Progenitor cell of endocrine pancreas (in vitro differentiated cells): ENCODE results near the gene STT3B. TPM values are rescaled to one million over a fixed set of nuclear protein-coding genes. Genes with fewer than 3 reads are reported as not detected.
A peak's percentile ranks its signal among the peaks of the same experiment; 100 is the strongest.

Source experiments
- DNase-seq: peaks from one replicate; pipeline ENCODE4 v3.0.0; 2021; ENCODE audit warnings: low spot score; ENCODE audit not compliant: unreplicated experiment
- H3K27ac Mint-ChIP-seq: 2 replicates; pipeline ENCODE4 v1.8.0; 2021; ENCODE audit warnings: mild to moderate bottlenecking, moderate library complexity, mixed read lengths
- H3K27me3 Mint-ChIP-seq: 2 replicates; pipeline ENCODE4 v1.8.0; 2021; ENCODE audit warnings: mixed read lengths
- H3K36me3 Mint-ChIP-seq: 2 replicates; pipeline ENCODE4 v1.8.0; 2022; ENCODE audit warnings: mixed read lengths; ENCODE audit not compliant: insufficient read depth
- H3K4me1 Mint-ChIP-seq: 2 replicates; pipeline ENCODE4 v1.8.0; 2021; ENCODE audit warnings: low read depth, mixed read lengths
- H3K4me3 Mint-ChIP-seq: 2 replicates; pipeline ENCODE4 v1.8.0; 2021; ENCODE audit warnings: low read depth, mild to moderate bottlenecking, moderate library complexity, mixed read lengths
- H3K9me3 Mint-ChIP-seq: 2 replicates; pipeline ENCODE4 v1.8.0; 2021; ENCODE audit warnings: low read depth, mixed read lengths
- CTCF ChIP-seq: fragments of 200-600 bp; sonication (generic); IDR thresholded peaks from one replicate; pipeline ENCODE4 v1.5.0; 2021; ENCODE audit warnings: antibody characterized with exemption, mild to moderate bottlenecking; ENCODE audit not compliant: unreplicated experiment
- total RNA-seq: library from RNA; stranded (reverse); gene quantifications from 2 replicates; pipeline ENCODE4 v1.2.1, GENCODE V29; 2021

Gene STT3B
- total RNA-seq, 1 donor from 2014 or later, result 154 TPM

DNA sequence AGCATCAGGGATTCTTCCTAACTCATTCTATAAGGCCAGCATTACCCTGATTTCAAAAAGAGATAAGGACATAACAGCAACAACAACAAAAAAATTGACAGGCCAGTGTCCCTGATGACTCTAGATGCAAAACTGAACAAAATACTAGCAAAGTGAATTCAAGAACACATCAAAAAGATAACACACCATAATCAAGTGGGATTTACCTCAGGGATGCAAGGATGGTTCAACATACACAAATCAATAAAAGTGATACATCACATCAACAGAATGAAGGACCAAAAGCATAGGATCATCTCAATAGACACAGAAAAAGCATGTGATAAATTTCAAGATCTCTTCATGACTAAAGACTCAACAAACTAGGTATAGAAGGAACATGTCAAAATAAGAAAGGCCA is 119.6 kb downstream of the STT3B start:
- Mint-ChIP-seq H3K36me3 (peaks cover 79% of the 10 kb centered on the region), H3K4me3 (no peak overlapping the region), H3K27me3 (no peaks in the 10 kb centered on the region), H3K27ac (no peak overlapping the region), H3K9me3 (peaks cover 84% of the 10 kb centered on the region), H3K4me1 (no peaks in the 10 kb centered on the region)
- no peak for TF ChIP-seq CTCF
- DNase-seq, result no peak

DNA sequence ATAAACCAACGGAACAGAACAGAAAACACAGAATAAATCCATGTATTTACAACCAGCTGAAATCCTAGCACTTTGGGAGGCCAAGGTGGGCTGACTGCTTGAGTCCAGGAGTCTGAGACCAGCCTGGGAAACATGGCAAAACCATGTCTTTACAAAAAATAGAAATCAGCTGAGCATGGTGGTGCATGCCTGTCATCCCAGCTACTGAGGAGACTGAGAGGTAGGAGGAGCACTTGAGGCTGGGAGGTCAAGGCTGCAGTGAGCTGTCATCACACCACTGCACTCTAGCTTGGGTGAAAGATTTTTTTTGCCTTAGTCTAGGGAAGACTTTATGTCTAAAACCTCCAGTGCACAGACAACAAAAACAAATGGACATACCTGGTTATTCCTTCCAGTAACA is 120.7 kb downstream of the STT3B start:
- Mint-ChIP-seq H3K4me1 (no peaks in the 10 kb centered on the region), H3K9me3 (peaks cover 90% of the 10 kb centered on the region), H3K27ac (peak overlapping the region; percentile 63), H3K4me3 (no peak overlapping the region), H3K36me3 (peaks cover 78% of the 10 kb centered on the region), H3K27me3 (no peaks in the 10 kb centered on the region)
- no peak for DNase-seq
- TF ChIP-seq CTCF, result no peak

DNA sequence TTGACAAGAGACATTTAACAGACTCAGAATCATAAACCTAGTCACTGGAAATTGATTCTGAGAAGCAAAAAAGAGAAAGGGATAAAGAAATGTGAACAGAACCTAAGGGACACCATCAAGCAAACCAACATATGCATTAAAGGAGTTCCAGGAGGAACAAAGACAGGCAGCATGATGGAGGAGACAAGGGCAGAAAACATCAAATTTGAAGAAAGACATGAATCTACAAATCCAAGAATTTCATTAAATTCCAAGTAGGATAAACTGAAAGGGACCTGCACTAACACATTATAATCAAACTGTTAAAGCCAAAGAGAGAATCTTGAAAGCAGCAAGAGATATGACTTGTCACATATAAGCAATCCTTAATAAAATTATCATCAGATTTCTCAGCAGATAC is 122.3 kb downstream of the STT3B start:
- DNase-seq, result no peak
- TF ChIP-seq CTCF, result no peak
- peaks cover 83% of the 10 kb centered on the region for H3K9me3 Mint-ChIP-seq
- peaks cover 71% of the 10 kb centered on the region for H3K36me3 Mint-ChIP-seq
- H3K4me3 Mint-ChIP-seq, result no peak overlapping the region
- no peaks in the 10 kb centered on the region for H3K27me3 Mint-ChIP-seq
- no peaks in the 10 kb centered on the region for H3K4me1 Mint-ChIP-seq
- peak overlapping the region; percentile 43 for H3K27ac Mint-ChIP-seq

GRCh38 chr3:31659246-31659645 is 126.5 kb downstream of the STT3B start:
- no peak for DNase-seq
- no peaks in the 10 kb centered on the region for H3K27me3 Mint-ChIP-seq
- no peak for TF ChIP-seq CTCF
- H3K9me3 Mint-ChIP-seq, result peaks cover 47% of the 10 kb centered on the region
- no peak overlapping the region for H3K4me3 Mint-ChIP-seq
- no peak overlapping the region for H3K27ac Mint-ChIP-seq
- peaks cover 3% of the 10 kb centered on the region for H3K4me1 Mint-ChIP-seq
- peaks cover 49% of the 10 kb centered on the region for H3K36me3 Mint-ChIP-seq

GRCh38 chr3:31661286-31661685 is 128.6 kb downstream of the STT3B start:
- Mint-ChIP-seq H3K27ac (no peak overlapping the region), H3K36me3 (peaks cover 33% of the 10 kb centered on the region), H3K4me1 (peaks cover 3% of the 10 kb centered on the region), H3K9me3 (peaks cover 29% of the 10 kb centered on the region), H3K27me3 (no peaks in the 10 kb centered on the region), H3K4me3 (no peak overlapping the region)
- DNase-seq, result no peak
- no peak for TF ChIP-seq CTCF
